Upper lobe of left lung (tissue), 6 donors: ENCODE measurements around the gene ADCY3. TPM values are rescaled to one million over a fixed set of nuclear protein-coding genes. Genes with fewer than 3 reads are reported as not detected.

Source experiments
- ATAC-seq, 2 donors: fragments of 200-7000 bp; cut with Tn5 transposase; one replicate each; pipeline ENCODE4 v1.9.1; 2022; ENCODE audit warnings: mild to moderate bottlenecking in 2 of 2, moderate library complexity in 2 of 2; ENCODE audit not compliant: low FRiP score in 2 of 2
- DNase-seq, 2 donors: peaks; one replicate each; pipeline ENCODE4 v3.0.0-alpha.2; 2019 to 2020
- H3K27ac ChIP-seq, 4 donors: fragments of 200-600 bp; sonication (generic); one replicate each; pipeline ENCODE4 v1.5.1; 2016 to 2019
- H3K27me3 ChIP-seq, 4 donors: fragments of 200-600 bp; sonication (generic); one replicate each; pipeline ENCODE4 v1.5.1; 2017 to 2019
- H3K36me3 ChIP-seq, 4 donors: fragments of 200-600 bp; sonication (generic); one replicate each; pipeline ENCODE4 v1.5.1; 2016 to 2019
- H3K4me1 ChIP-seq, 4 donors: fragments of 200-600 bp; sonication (generic); one replicate each; pipeline ENCODE4 v1.5.1; 2018 to 2019
- H3K4me3 ChIP-seq, 4 donors: fragments of 200-600 bp; sonication (generic); one replicate each; pipeline ENCODE4 v1.5.1; 2017 to 2019; ENCODE audit warnings: mild to moderate bottlenecking in 2 of 4, moderate library complexity in 1 of 4
- H3K9me3 ChIP-seq, 4 donors: fragments of 200-600 bp; sonication (generic); one replicate each; pipeline ENCODE4 v1.5.1; 2018 to 2019
- EP300 ChIP-seq, 4 donors: sonication (generic); formaldehyde crosslinking; IDR thresholded peaks; one replicate each; pipeline ENCODE4 v1.5.1; 2017; ENCODE audit warnings: antibody characterized with exemption in 4 of 4, control low read depth in 2 of 4
- POLR2A ChIP-seq, 4 donors: fragments of 450-650 bp; IDR thresholded peaks; one replicate each; pipeline ENCODE4 v1.5.1; 2016 to 2017; ENCODE audit warnings: antibody characterized with exemption in 4 of 4, mild to moderate bottlenecking in 2 of 4
- POLR2AphosphoS5 ChIP-seq, 2 donors: sonication (generic); formaldehyde crosslinking; IDR thresholded peaks; one replicate each; pipeline ENCODE4 v1.5.1; 2017; ENCODE audit warnings: antibody characterized with exemption in 2 of 2
- WGBS, 2 donors: methylation state at CpG; one replicate each; pipeline ENCODE4 v1.1.5; 2017 to 2018; 5-methylcytosine and 5-hydroxymethylcytosine counted together
- total RNA-seq, 6 donors: library from RNA; depleted of rRNA in 4 of 6; stranded (reverse); fragments of >200 nt in 4 of 6; gene quantifications; one replicate each; pipeline versions ENCODE4 v1.1.0 to v1.2.1, GENCODE V29; 2016 to 2021
- TF ChIP-seq, protein P1 (sequence below), 6 experiments: fragments of 450-650 bp in 4 of 6; fragments of 200-600 bp in 2 of 6; sonication (generic) in 2 of 6; IDR thresholded peaks; one replicate each; pipeline ENCODE4 v1.5.1; 2016 to 2019; ENCODE audit warnings: antibody characterized with exemption in 6 of 6
- donor health status: DM: no; HTN: no; CAD: no; lungs with moderate emphysema.
- donor health status: DM: no; HTN: yes; CAD: no; lungs with severe emphysema.

The ADCY3 gene
- 10 to 100 TPM; 17.5 to 83.5 (median 36.5) TPM for total RNA-seq

DNA sequence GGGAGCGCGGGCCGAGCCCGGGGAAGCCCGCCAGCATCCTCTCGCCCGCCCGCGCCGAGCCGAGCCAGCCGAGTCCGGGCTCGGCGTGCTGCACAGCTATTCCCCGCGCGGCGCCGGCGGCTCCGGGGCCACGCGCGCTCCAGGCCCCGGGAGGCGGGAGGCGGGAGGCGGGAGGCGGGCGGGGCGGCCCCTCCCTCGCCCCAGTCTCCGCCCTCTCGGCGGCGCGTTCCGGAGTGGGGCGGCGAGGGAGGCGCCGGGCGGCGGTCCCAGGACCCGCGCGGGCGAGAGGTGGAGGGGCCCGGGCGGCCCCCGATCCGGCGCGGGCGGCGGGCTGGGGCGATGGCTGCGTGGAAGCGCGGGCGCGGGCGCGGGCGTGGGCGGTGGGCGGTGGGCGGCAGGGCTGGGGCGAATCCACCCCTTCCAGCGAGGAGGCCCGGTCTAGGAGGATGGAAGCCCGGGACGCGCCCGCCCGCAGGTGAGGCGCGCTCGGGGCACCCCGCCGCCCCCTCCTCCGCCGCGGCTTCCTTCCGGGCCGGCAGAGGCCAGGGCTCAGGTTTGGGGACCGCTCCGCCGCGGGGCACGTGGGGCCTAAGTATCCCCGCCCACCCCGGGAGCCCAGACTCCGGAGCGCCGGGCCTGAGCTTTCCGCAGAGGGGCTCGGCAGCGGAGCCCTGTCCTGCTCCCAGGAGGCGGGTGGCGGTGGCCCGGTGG is at the start of gene ADCY3:
TSS of gene ADCY3 (minus strand) at position 140 of the 711 bp plus-strand sequence. CDS start 1,250 bp downstream, outside the sequence.
- WGBS, 2 donors: 1% methylated on average over 10 of the region's 103 CpGs; no CpG with 5 or more reads in 1 of the 2 donors
- peak within 1 kb of the TSS; percentile 12 to 78 (median 58) for H3K27ac ChIP-seq

GRCh38 chr2:24969784-24970183 is 49.7 kb upstream of the ADCY3 start:
- Histone ChIP-seq H3K27me3 (no peaks in the 10 kb centered on the region), H3K9me3 (no peaks in the 10 kb centered on the region), H3K4me3 (no peak overlapping the region), H3K36me3 (peaks cover 0 to 26% (median 9%) of the 10 kb centered on the region in 4 donors), H3K4me1 (peaks cover 0 to 9% (median 2%) of the 10 kb centered on the region in 4 donors), H3K27ac (no peak overlapping the region)
- no peak for ATAC-seq
- TF ChIP-seq POLR2A (IDR thresholded peaks at IDR 0.05) (no peak), EP300 (IDR thresholded peaks at IDR 0.05) (no peak), POLR2AphosphoS5 (IDR thresholded peaks at IDR 0.05) (no peak)
- TF ChIP-seq, protein P1, sequence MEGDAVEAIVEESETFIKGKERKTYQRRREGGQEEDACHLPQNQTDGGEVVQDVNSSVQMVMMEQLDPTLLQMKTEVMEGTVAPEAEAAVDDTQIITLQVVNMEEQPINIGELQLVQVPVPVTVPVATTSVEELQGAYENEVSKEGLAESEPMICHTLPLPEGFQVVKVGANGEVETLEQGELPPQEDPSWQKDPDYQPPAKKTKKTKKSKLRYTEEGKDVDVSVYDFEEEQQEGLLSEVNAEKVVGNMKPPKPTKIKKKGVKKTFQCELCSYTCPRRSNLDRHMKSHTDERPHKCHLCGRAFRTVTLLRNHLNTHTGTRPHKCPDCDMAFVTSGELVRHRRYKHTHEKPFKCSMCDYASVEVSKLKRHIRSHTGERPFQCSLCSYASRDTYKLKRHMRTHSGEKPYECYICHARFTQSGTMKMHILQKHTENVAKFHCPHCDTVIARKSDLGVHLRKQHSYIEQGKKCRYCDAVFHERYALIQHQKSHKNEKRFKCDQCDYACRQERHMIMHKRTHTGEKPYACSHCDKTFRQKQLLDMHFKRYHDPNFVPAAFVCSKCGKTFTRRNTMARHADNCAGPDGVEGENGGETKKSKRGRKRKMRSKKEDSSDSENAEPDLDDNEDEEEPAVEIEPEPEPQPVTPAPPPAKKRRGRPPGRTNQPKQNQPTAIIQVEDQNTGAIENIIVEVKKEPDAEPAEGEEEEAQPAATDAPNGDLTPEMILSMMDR (IDR thresholded peaks at IDR 0.05): no peak
- 35 to 58% methylated on average over 1 of the region's 1 CpG for WGBS, 2 donors
- DNase-seq: no peak

More for the DNA sequence above, at the start of gene ADCY3:
- H3K9me3 ChIP-seq: no peaks in the 10 kb centered on the region
- TF ChIP-seq POLR2A (IDR thresholded peaks at IDR 0.05) (no peak), EP300 (IDR thresholded peaks at IDR 0.05) (no peak), POLR2AphosphoS5 (IDR thresholded peaks at IDR 0.05) (no peak)
- TF ChIP-seq, protein P1 (IDR thresholded peaks at IDR 0.05): no peak
- H3K27me3 ChIP-seq: peaks cover 0 to 5% (median 0%) of the 10 kb centered on the region in 4 donors
- peak in 1 of 2 donors; percentile 78 for ATAC-seq
- no peaks in the 10 kb centered on the region for H3K36me3 ChIP-seq
- H3K4me1 ChIP-seq: peaks cover 7 to 31% (median 19%) of the 10 kb centered on the region in 4 donors
- DNase-seq: peak; percentile 41 to 92
- peak within 1 kb of the TSS; percentile 69 to 81 (median 77) for H3K4me3 ChIP-seq

DNA sequence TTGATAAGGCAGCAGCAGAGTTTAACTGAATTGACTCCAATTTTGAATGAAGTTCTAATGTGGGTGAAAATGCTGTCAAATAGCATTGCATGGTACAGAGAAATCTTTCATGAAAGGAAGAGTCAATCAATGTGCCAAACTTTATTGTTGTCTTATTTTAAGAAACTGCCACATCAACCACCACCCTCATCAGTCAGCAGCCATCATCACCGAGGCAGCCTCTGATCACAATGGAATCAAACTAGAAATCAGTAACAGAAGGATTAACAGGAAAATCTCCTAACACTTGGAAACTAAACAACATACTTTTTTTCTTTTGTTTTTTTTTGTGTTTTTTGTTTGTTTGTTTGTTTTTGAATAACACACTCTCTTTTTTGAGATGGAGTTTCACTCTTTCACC is 41.9 kb upstream of the ADCY3 start:
- TF ChIP-seq EP300 (IDR thresholded peaks at IDR 0.05) (no peak), POLR2A (IDR thresholded peaks at IDR 0.05) (no peak), POLR2AphosphoS5 (IDR thresholded peaks at IDR 0.05) (no peak)
- TF ChIP-seq, protein P1 (IDR thresholded peaks at IDR 0.05): no peak
- H3K27ac ChIP-seq: no peak overlapping the region
- DNase-seq (no peak), ATAC-seq (no peak)
- H3K4me1 ChIP-seq: no peaks in the 10 kb centered on the region
- 76 to 94% methylated on average over 1 of the region's 1 CpG for WGBS, 2 donors
- peaks cover under 1 to 85% (median 23%) of the 10 kb centered on the region in 4 donors for H3K36me3 ChIP-seq
- H3K4me3 ChIP-seq: no peak overlapping the region
- no peaks in the 10 kb centered on the region for H3K27me3 ChIP-seq
- H3K9me3 ChIP-seq: no peaks in the 10 kb centered on the region

- no peak overlapping the region for H3K4me3 ChIP-seq
- H3K27ac ChIP-seq: no peak overlapping the region
- DNase-seq (no peak), ATAC-seq (no peak)
- H3K4me1 ChIP-seq: no peaks in the 10 kb centered on the region
- TF ChIP-seq POLR2AphosphoS5 (IDR thresholded peaks at IDR 0.05): no peak
- TF ChIP-seq, protein P1 (IDR thresholded peaks at IDR 0.05): no peak
- no peak for TF ChIP-seq POLR2A (IDR thresholded peaks at IDR 0.05)
- no peak for TF ChIP-seq EP300 (IDR thresholded peaks at IDR 0.05)
- H3K36me3 ChIP-seq: peaks cover 19 to 83% (median 31%) of the 10 kb centered on the region in 4 donors
- peaks cover 0 to 7% (median 3%) of the 10 kb centered on the region in 4 donors for H3K9me3 ChIP-seq
- H3K27me3 ChIP-seq: no peaks in the 10 kb centered on the region
Observed at GRCh38 chr2:24959761-24960160, 39.7 kb upstream of the ADCY3 start.
